ENCODE measurements around the gene BRDT. TPM values are rescaled to one million over a fixed set of nuclear protein-coding genes. Genes with fewer than 3 reads are reported as not detected.

Gene BRDT
- total and polyA plus RNA-seq, 2 of the 8 experiments (the other 6 are each of a cell fraction or from before 2014, with no cell fraction given) = 0.08 TPM; not detected in 1

GRCh38 chr1:92043621-92044020 lies 94.4 kb downstream of the BRDT start (continued):
- TF ChIP-seq CTCF (IDR thresholded peaks at IDR 0.05; ENCODE audit: control extremely low read depth in 1 of 3, insufficient read depth in 1 of 3, low read depth in 1 of 3, low read length in 3 of 3) = no peak
